H1 (cell line): ENCODE data around the gene WWC1. TPM values are rescaled to one million over a fixed set of nuclear protein-coding genes. Genes with fewer than 3 reads are reported as not detected.

ENCODE experiments used
- CHD7 ChIP-seq: fragments of 300-600 bp; sonication (generic); IDR thresholded peaks from 2 replicates; pipeline ENCODE4 v1.7.1; 2012; ENCODE audit warnings: low read length, moderate library complexity, mild to moderate bottlenecking, inconsistent platforms; ENCODE audit not compliant: insufficient replicate concordance
- CREB1 ChIP-seq: IDR thresholded peaks from 2 replicates; pipeline ENCODE4 v1.6.1; 2012; ENCODE audit warnings: inconsistent platforms
- RAD21 ChIP-seq, 2 experiments: IDR thresholded peaks in 1 of 2; conservative IDR thresholded peaks in 1 of 2; 2 replicates each; pipeline ENCODE4 v1.6.1; 2011; ENCODE audit warnings: low read depth in 2 of 2, low read length in 2 of 2, improper control_type of control experiment in 1 of 2, inconsistent platforms in 1 of 2, mild to moderate bottlenecking in 1 of 2, moderate library complexity in 1 of 2
- polyA plus RNA-seq, 7 experiments: library from polyadenylated mRNA; depleted of rRNA in 3 of 7; stranded (reverse) in 5 of 7; unstranded in 2 of 7; fragments of >200 nt in 5 of 7; fragments of 200-250 nt in 2 of 7; gene quantifications; 1 replicate in 5 of 7; 2 replicates in 1 of 7; 4 replicates in 1 of 7; pipeline versions ENCODE4 v1.2.1 to v1.2.3, GENCODE V29; 2011 to 2013; ENCODE audit warnings: missing spikeins in 2 of 7, mixed read lengths in 2 of 7
- total RNA-seq: library from RNA; stranded (reverse); fragmentation: NEBNext Ultra II Directional; extraction: Animal tissue kit (Norgen Biotek cat#: 25700); gene quantifications from 2 replicates; pipeline ENCODE4 v1.2.1, GENCODE V29; 2021

WWC1 gene
- total and polyA plus RNA-seq, 2 of the 8 experiments (the other 6 are each of a cell fraction or from before 2014, with no cell fraction given), result 16.4 to 41.1 TPM

DNA sequence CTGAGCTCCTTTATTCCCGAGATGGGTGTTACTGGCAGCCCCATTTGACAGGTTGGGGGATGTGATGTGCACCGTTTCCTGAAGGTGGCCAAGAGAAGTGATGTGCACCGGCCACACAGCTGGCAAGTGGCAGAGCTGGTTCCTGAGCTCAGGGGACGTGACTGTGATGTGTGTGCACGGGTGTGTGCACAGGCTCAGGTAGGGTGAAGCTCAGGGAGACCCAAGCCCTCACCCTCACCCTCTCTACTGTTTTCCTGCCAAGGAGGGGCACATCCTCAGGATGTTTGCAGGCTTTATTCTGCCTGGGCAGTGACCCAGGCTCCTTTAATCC, 56.6 kb downstream of the WWC1 start (continued):
- TF ChIP-seq CHD7 (no peak), CREB1 (no peak), RAD21 (IDR thresholded peaks at IDR 0.05 in 1 of 2, conservative IDR thresholded peaks at IDR 0.05 in 1 of 2; ENCODE audit: low read depth in 2 of 2, low read length in 2 of 2) (peak in 1 of 2 experiments; percentile 2; a peak in 1 of 4 replicates)
